SK-N-SH (cell line): ENCODE data around the gene CTNNA3. TPM values are rescaled to one million over a fixed set of nuclear protein-coding genes. Genes with fewer than 3 reads are reported as not detected.

Experiments used
- CTCF ChIA-PET: fragments of 300-600, 350-600 bp; formaldehyde crosslinking; extraction: SDS; loops from one replicate; lab custom pipeline; 2021; lab: Yijun Ruan, JAX
- POLR2A ChIA-PET: fragments of 350-600 bp; sonication (Branson Sonifier 250); formaldehyde crosslinking; extraction: SDS; loops from one replicate; lab custom pipeline; 2020; ENCODE audit warnings: antibody characterized with exemption, inconsistent platforms; lab: Yijun Ruan, JAX
- DNase-seq: peaks from one replicate; pipeline ENCODE4 v3.0.0; 2012
- H2AFZ ChIP-seq: fragments of 200-600 bp; sonication (generic); 2 replicates; pipeline ENCODE4 v1.8.1; 2016; ENCODE audit warnings: antibody characterized with exemption, mild to moderate bottlenecking, low read depth
- H3F3A ChIP-seq: fragments of 200-600 bp; sonication (generic); replicated peaks from 2 replicates; pipeline ENCODE3; 2016; ENCODE audit warnings: antibody characterized with exemption, mild to moderate bottlenecking; ENCODE audit not compliant: insufficient read depth
- H3K27ac ChIP-seq, 2 experiments: fragments of 200-500 bp in 1 of 2; fragments of 200-600 bp in 1 of 2; sonication (Bioruptor generic) in 1 of 2; sonication (generic), shearing (Covaris generic) in 1 of 2; 2 replicates each; pipeline versions ENCODE4 v1.5.1 to v1.6.1; 2014 to 2016; ENCODE audit warnings: low read depth in 2 of 2, inconsistent platforms in 1 of 2, low read length in 1 of 2, mild to moderate bottlenecking in 1 of 2, mixed read lengths in 1 of 2
- H3K27me3 ChIP-seq: fragments of 200-600 bp; sonication (generic), shearing (Covaris generic); 2 replicates; pipeline ENCODE4 v1.6.1; 2016; ENCODE audit warnings: mixed run types; ENCODE audit not compliant: insufficient read depth
- H3K36me3 ChIP-seq, 2 experiments: fragments of 200-500 bp in 1 of 2; fragments of 200-600 bp in 1 of 2; sonication (Bioruptor generic) in 1 of 2; sonication (generic) in 1 of 2; replicated peaks in 1 of 2; 2 replicates each; pipeline versions ENCODE3 to v1.5.1; 2014 to 2016; ENCODE audit warnings: low read length in 1 of 2, mild to moderate bottlenecking in 1 of 2; ENCODE audit not compliant: insufficient read depth in 2 of 2, control insufficient read depth in 1 of 2
- H3K4me1 ChIP-seq, 2 experiments: fragments of 200-500 bp in 1 of 2; fragments of 200-600 bp in 1 of 2; sonication (Bioruptor generic) in 1 of 2; sonication (generic), shearing (Covaris generic) in 1 of 2; 2 replicates each; pipeline versions ENCODE4 v1.5.1 to v1.6.1; 2014 to 2016; ENCODE audit warnings: low read depth in 1 of 2, low read length in 1 of 2, mixed run types in 1 of 2; ENCODE audit not compliant: insufficient read depth in 2 of 2, control insufficient read depth in 1 of 2
- H3K4me2 ChIP-seq: fragments of 200-600 bp; sonication (generic), shearing (Covaris generic); 2 replicates; pipeline ENCODE4 v1.6.1; 2017; ENCODE audit warnings: mixed run types
- H3K4me3 ChIP-seq, 2 experiments: fragments of 200-500 bp in 1 of 2; fragments of 200-600 bp in 1 of 2; sonication (Bioruptor generic) in 1 of 2; sonication (generic), shearing (Covaris generic) in 1 of 2; 2 replicates each; pipeline versions ENCODE4 v1.5.1 to v1.8.1; 2014 to 2016; ENCODE audit warnings: low read depth in 2 of 2, inconsistent platforms in 1 of 2, low read length in 1 of 2, mild to moderate bottlenecking in 1 of 2, mixed read lengths in 1 of 2, moderate library complexity in 1 of 2
- H3K79me2 ChIP-seq: fragments of 200-600 bp; sonication (generic); 2 replicates; pipeline ENCODE4 v1.8.1; 2017; ENCODE audit warnings: mild to moderate bottlenecking; ENCODE audit not compliant: insufficient read depth
- H3K9ac ChIP-seq: fragments of 200-600 bp; sonication (generic); 2 replicates; pipeline ENCODE4 v1.6.1; 2017; ENCODE audit warnings: mixed run types
- H3K9me2 ChIP-seq: fragments of 200-600 bp; sonication (generic); 2 replicates; pipeline ENCODE4 v1.6.1; 2017; ENCODE audit warnings: mixed run types
- H3K9me3 ChIP-seq: fragments of 200-600 bp; sonication (generic); 2 replicates; pipeline ENCODE4 v1.6.1; 2017; ENCODE audit warnings: mixed run types, mild to moderate bottlenecking, moderate library complexity
- H4K20me1 ChIP-seq: fragments of 200-600 bp; sonication (generic); 2 replicates; pipeline ENCODE4 v1.6.1; 2017; ENCODE audit warnings: mild to moderate bottlenecking, mixed run types; ENCODE audit not compliant: insufficient read depth
- CHD2 ChIP-seq: fragments of 150-350 bp; IDR thresholded peaks from 2 replicates; pipeline ENCODE4 v1.6.1; 2018; ENCODE audit warnings: low read length; ENCODE audit not compliant: partially characterized antibody
- ELF1 ChIP-seq: IDR thresholded peaks from 2 replicates; pipeline ENCODE4 v1.4.0; 2012
- GABPA ChIP-seq: IDR thresholded peaks from 2 replicates; pipeline ENCODE4 v1.4.0; 2012; ENCODE audit warnings: low read depth, mild to moderate bottlenecking
- GATA2 ChIP-seq: sonication (generic); formaldehyde crosslinking; IDR thresholded peaks from 2 replicates; pipeline ENCODE4 v1.5.0; 2020; ENCODE audit warnings: mild to moderate bottlenecking, missing genetic modification reagents
- IRF3 ChIP-seq: fragments of 150-350 bp; IDR thresholded peaks from 2 replicates; pipeline ENCODE4 v1.6.1; 2016; ENCODE audit warnings: mild to moderate bottlenecking, low read depth, low read length
- MXI1 ChIP-seq: IDR thresholded peaks from 2 replicates; pipeline ENCODE4 v1.6.1; 2012; ENCODE audit warnings: mild to moderate bottlenecking, low read depth, low read length, improper control_type of control experiment
- NRF1 ChIP-seq: IDR thresholded peaks from 2 replicates; pipeline ENCODE4 v1.6.1; 2012; ENCODE audit warnings: low read depth, mild to moderate bottlenecking, low read length
- PBX3 ChIP-seq: IDR thresholded peaks from 2 replicates; pipeline ENCODE4; 2012
- RAD21 ChIP-seq: IDR thresholded peaks from 2 replicates; pipeline ENCODE4 v1.6.1; 2012; ENCODE audit warnings: mild to moderate bottlenecking, low read length
- REST ChIP-seq: IDR thresholded peaks from 2 replicates; pipeline ENCODE4 v1.6.1; 2012; ENCODE audit warnings: mild to moderate bottlenecking, low read depth, low read length, moderate library complexity
- SIN3A ChIP-seq: IDR thresholded peaks from 2 replicates; pipeline ENCODE4 v1.6.1; 2012; ENCODE audit warnings: low read depth, mild to moderate bottlenecking, low read length, moderate library complexity, borderline replicate concordance
- YY1 ChIP-seq: IDR thresholded peaks from 2 replicates; pipeline ENCODE4 v1.4.0; 2012; ENCODE audit warnings: low read depth, mild to moderate bottlenecking
- WGBS: methylation state at CpG from one replicate; pipeline ENCODE4 v1.1.6; 2017; ENCODE audit warnings: low lambda C conversion rate; 5-methylcytosine and 5-hydroxymethylcytosine counted together
- polyA plus RNA-seq, 3 experiments: library from polyadenylated mRNA; depleted of rRNA; stranded (reverse); fragments of >200 nt; gene quantifications; 2 replicates each; pipeline ENCODE4 v1.2.3, GENCODE V29; 2012
- TF ChIP-seq, protein P1 (sequence below): fragments of 150-350 bp; IDR thresholded peaks from 2 replicates; pipeline ENCODE4 v1.6.1; 2017; ENCODE audit warnings: antibody characterized with exemption, low read length, low read depth, borderline replicate concordance
- TF ChIP-seq, protein P2 (sequence below): IDR thresholded peaks from 2 replicates; pipeline ENCODE4 v1.4.0; 2012; ENCODE audit warnings: low read depth, borderline replicate concordance

The CTNNA3 gene
- polyA plus RNA-seq, 1 of the 3 experiments (the other 2 are of a cell fraction) = not detected

GRCh38 chr10:66990143-66990830 is 705.7 kb downstream of the CTNNA3 start:
- no peak for DNase-seq
- Histone ChIP-seq H3K27ac (no peak overlapping the region), H3K36me3 (no peaks in the 10 kb centered on the region), H3K4me3 (no peak overlapping the region), H3F3A (no peaks in the 10 kb centered on the region), H2AFZ (no peak overlapping the region), H4K20me1 (no peaks in the 10 kb centered on the region), H3K9me2 (no peaks in the 10 kb centered on the region), H3K4me2 (no peak overlapping the region), H3K27me3 (no peaks in the 10 kb centered on the region), H3K9ac (no peak overlapping the region), H3K79me2 (no peaks in the 10 kb centered on the region), H3K9me3 (no peaks in the 10 kb centered on the region), H3K4me1 (no peaks in the 10 kb centered on the region)
- ChIA-PET CTCF (no interaction called here), POLR2A (no interaction called here)
- TF ChIP-seq SIN3A = no peak
- TF ChIP-seq GABPA = no peak
- no peak for TF ChIP-seq MXI1
- no peak for TF ChIP-seq YY1
- TF ChIP-seq, protein P1, sequence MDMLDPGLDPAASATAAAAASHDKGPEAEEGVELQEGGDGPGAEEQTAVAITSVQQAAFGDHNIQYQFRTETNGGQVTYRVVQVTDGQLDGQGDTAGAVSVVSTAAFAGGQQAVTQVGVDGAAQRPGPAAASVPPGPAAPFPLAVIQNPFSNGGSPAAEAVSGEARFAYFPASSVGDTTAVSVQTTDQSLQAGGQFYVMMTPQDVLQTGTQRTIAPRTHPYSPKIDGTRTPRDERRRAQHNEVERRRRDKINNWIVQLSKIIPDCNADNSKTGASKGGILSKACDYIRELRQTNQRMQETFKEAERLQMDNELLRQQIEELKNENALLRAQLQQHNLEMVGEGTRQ = no peak
- TF ChIP-seq REST = no peak
- TF ChIP-seq, protein P2, sequence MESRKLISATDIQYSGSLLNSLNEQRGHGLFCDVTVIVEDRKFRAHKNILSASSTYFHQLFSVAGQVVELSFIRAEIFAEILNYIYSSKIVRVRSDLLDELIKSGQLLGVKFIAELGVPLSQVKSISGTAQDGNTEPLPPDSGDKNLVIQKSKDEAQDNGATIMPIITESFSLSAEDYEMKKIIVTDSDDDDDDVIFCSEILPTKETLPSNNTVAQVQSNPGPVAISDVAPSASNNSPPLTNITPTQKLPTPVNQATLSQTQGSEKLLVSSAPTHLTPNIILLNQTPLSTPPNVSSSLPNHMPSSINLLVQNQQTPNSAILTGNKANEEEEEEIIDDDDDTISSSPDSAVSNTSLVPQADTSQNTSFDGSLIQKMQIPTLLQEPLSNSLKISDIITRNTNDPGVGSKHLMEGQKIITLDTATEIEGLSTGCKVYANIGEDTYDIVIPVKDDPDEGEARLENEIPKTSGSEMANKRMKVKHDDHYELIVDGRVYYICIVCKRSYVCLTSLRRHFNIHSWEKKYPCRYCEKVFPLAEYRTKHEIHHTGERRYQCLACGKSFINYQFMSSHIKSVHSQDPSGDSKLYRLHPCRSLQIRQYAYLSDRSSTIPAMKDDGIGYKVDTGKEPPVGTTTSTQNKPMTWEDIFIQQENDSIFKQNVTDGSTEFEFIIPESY = no peak
- no peak for TF ChIP-seq CHD2
- WGBS = 6% methylated on average over 1 of the region's 1 CpG

DNA sequence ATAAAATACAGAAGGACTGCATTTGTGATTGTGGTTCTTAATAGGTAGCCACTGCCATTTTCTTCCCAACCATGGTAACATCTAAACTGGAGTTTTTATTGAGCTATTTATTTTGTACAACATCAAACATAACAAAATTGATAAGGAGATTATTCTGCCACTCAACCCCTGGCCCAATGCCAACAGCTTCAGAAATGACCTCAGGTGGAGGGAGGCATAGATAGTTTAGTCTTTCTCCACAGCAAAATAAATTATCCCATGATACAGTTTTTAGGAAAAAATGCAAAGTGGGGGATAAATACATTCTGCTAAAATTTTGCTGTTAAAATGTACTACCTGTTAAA is 712.5 kb downstream of the CTNNA3 start:
- Histone ChIP-seq H3K4me2 (no peak overlapping the region), H3K9me2 (no peaks in the 10 kb centered on the region), H3K9me3 (no peaks in the 10 kb centered on the region), H3K36me3 (no peaks in the 10 kb centered on the region), H3K4me1 (no peaks in the 10 kb centered on the region), H4K20me1 (no peaks in the 10 kb centered on the region), H2AFZ (no peak overlapping the region), H3K4me3 (no peak overlapping the region), H3K27me3 (no peaks in the 10 kb centered on the region), H3K9ac (no peak overlapping the region), H3F3A (no peaks in the 10 kb centered on the region), H3K79me2 (no peaks in the 10 kb centered on the region), H3K27ac (no peak overlapping the region)
- ChIA-PET CTCF (no interaction called here), POLR2A (no interaction called here)
- no peak for DNase-seq
- TF ChIP-seq GABPA (no peak), IRF3 (no peak), PBX3 (no peak), RAD21 (no peak), ELF1 (no peak), NRF1 (no peak), GATA2 (no peak)
- TF ChIP-seq, protein P1 = no peak
- TF ChIP-seq, protein P2 = no peak
